ENCODE measurements around the gene MAFF. TPM values are rescaled to one million over a fixed set of nuclear protein-coding genes. Genes with fewer than 3 reads are reported as not detected.

Gene MAFF
- total RNA-seq, 4 donors from 2014 or later, result 68.1 to 110 (median 96.8) TPM

- H3K27me3 ChIP-seq, result no peaks in the 10 kb centered on the region
- DNase-seq (ENCODE audit: low spot score in 2 of 2), result no peak
- TF ChIP-seq EP300 (IDR thresholded peaks at IDR 0.05) (no peak), POLR2A (IDR thresholded peaks at IDR 0.05) (no peak)
- TF ChIP-seq, protein P1, sequence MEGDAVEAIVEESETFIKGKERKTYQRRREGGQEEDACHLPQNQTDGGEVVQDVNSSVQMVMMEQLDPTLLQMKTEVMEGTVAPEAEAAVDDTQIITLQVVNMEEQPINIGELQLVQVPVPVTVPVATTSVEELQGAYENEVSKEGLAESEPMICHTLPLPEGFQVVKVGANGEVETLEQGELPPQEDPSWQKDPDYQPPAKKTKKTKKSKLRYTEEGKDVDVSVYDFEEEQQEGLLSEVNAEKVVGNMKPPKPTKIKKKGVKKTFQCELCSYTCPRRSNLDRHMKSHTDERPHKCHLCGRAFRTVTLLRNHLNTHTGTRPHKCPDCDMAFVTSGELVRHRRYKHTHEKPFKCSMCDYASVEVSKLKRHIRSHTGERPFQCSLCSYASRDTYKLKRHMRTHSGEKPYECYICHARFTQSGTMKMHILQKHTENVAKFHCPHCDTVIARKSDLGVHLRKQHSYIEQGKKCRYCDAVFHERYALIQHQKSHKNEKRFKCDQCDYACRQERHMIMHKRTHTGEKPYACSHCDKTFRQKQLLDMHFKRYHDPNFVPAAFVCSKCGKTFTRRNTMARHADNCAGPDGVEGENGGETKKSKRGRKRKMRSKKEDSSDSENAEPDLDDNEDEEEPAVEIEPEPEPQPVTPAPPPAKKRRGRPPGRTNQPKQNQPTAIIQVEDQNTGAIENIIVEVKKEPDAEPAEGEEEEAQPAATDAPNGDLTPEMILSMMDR (IDR thresholded peaks at IDR 0.05), result no peak
- H3K4me1 ChIP-seq, result peaks cover 0 to 50% (median 29%) of the 10 kb centered on the region in 4 donors
- peak overlapping the region in 3 of 4 donors; percentile 15 to 95 (median 59) for H3K27ac ChIP-seq
- no peaks in the 10 kb centered on the region for H3K9me3 ChIP-seq
- H3K36me3 ChIP-seq, result peaks cover 0 to 59% (median 4%) of the 10 kb centered on the region in 3 donors
- 88 to 89% methylated on average over 23 to 25 of the region's 25 CpGs for WGBS, 2 donors
- no peak overlapping the region for H3K4me3 ChIP-seq
These were observed 20.4 kb downstream of the MAFF start for GRCh38 chr22:38221908-38222796.

- no peak for DNase-seq (ENCODE audit: low spot score in 2 of 2)
- Histone ChIP-seq H3K4me3 (no peak overlapping the region), H3K4me1 (peaks cover 0 to 51% (median 30%) of the 10 kb centered on the region in 4 donors), H3K9me3 (no peaks in the 10 kb centered on the region), H3K36me3 (peaks cover 0 to 65% (median 4%) of the 10 kb centered on the region in 3 donors), H3K27ac (peak overlapping the region in 2 of 4 donors; percentile 41 to 95), H3K27me3 (no peaks in the 10 kb centered on the region)
- TF ChIP-seq, protein P1 (IDR thresholded peaks at IDR 0.05), result no peak
- TF ChIP-seq EP300 (IDR thresholded peaks at IDR 0.05) (no peak), POLR2A (IDR thresholded peaks at IDR 0.05) (no peak)
- 71 to 82% methylated on average over 7 to 8 of the region's 8 CpGs for WGBS, 2 donors
These were observed 21.0 kb downstream of the MAFF start for GRCh38 chr22:38222797-38223119.

GRCh38 chr22:38223289-38223960, 21.6 kb downstream of the MAFF start:
- 65 to 76% methylated on average over 5 to 12 of the region's 12 CpGs for WGBS, 2 donors
- TF ChIP-seq EP300 (IDR thresholded peaks at IDR 0.05), result no peak
- no peak for TF ChIP-seq POLR2A (IDR thresholded peaks at IDR 0.05)
- TF ChIP-seq, protein P1 (IDR thresholded peaks at IDR 0.05), result no peak

DNA sequence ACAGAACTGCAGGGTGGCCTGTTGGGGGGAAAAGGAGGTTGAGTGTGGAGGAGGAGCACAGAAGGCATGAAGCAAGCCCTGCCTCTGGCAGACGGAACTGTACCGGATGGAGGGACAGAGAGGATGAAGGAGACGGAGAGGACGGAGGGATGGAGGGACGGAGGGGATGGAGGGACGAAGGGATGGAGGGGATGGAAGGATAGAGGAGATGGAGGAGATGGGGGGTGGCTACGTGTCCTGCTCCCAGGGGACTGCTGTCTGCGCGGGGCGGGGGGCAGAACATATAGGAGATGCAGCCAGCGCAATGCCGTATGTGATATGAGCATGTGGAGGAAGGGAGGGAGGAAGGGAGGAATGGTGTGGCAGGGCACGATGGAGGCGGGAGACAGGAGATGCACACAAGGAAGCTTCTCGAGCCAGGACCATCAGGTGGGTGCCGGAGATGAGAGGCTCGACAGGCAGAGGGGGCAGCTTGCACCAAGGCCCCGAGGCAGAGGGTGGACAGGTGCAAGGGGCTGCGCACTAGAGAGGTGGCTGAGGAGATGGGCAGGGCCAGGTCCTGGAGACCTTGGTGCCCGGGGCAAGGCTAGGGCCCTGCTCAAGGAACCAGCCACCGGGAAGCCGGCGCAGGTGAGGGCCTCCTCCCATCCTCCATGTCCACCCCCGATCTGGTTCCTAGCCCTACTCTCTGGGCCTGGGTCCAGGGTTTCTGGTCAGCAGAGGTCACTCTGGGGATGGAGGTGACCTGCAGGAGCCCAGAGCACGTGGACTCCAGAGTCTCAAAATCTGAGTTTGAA, 25.3 kb downstream of the MAFF start:
- H3K36me3 ChIP-seq, result peaks cover 0 to 82% (median 4%) of the 10 kb centered on the region in 3 donors
- WGBS, 2 donors, result 83 to 85% methylated on average over 25 of the region's 25 CpGs

More at GRCh38 chr22:38223289-38223960, 21.6 kb downstream of the MAFF start:
- Histone ChIP-seq H3K27me3 (no peaks in the 10 kb centered on the region), H3K36me3 (peaks cover 0 to 71% (median 4%) of the 10 kb centered on the region in 3 donors), H3K9me3 (no peaks in the 10 kb centered on the region), H3K27ac (peak overlapping the region in 1 of 4 donors; percentile 95), H3K4me1 (peaks cover 0 to 51% (median 28%) of the 10 kb centered on the region in 4 donors), H3K4me3 (no peak overlapping the region)
- no peak for DNase-seq (ENCODE audit: low spot score in 2 of 2)

More for the DNA sequence above, 25.3 kb downstream of the MAFF start:
- H3K27ac ChIP-seq, result peak overlapping the region; percentile 77 to 90 (median 83)
- DNase-seq (ENCODE audit: low spot score in 2 of 2), result no peak
- no peaks in the 10 kb centered on the region for H3K27me3 ChIP-seq
- TF ChIP-seq, protein P1 (IDR thresholded peaks at IDR 0.05), result no peak
- TF ChIP-seq EP300 (IDR thresholded peaks at IDR 0.05), result no peak
- TF ChIP-seq POLR2A (IDR thresholded peaks at IDR 0.05), result no peak
- no peak overlapping the region for H3K4me3 ChIP-seq
- H3K4me1 ChIP-seq, result peaks cover 0 to 43% (median 16%) of the 10 kb centered on the region in 4 donors
- no peaks in the 10 kb centered on the region for H3K9me3 ChIP-seq
